Measurements from ENCODE around the gene BLTP3B.
A peak's percentile ranks its signal among the peaks of the same experiment; 100 is the strongest.
"Not testable (repeated sequence)": the region's sequence is repeated elsewhere in the genome, so short reads cannot be mapped to it uniquely, and the experiment has no call there.

Gene BLTP3B

GRCh38 chr12:100142851-100143559 lies at the start of gene BLTP3B:
BLTP3B (minus strand) TSS chr12:100142874; CDS start chr12:100142635, 239 bp downstream.
- DNase-seq: peak; percentile 94

- no peak for DNase-seq
Observed at GRCh38 chr12:100189636-100190394, 47.1 kb upstream of the BLTP3B start.

DNA sequence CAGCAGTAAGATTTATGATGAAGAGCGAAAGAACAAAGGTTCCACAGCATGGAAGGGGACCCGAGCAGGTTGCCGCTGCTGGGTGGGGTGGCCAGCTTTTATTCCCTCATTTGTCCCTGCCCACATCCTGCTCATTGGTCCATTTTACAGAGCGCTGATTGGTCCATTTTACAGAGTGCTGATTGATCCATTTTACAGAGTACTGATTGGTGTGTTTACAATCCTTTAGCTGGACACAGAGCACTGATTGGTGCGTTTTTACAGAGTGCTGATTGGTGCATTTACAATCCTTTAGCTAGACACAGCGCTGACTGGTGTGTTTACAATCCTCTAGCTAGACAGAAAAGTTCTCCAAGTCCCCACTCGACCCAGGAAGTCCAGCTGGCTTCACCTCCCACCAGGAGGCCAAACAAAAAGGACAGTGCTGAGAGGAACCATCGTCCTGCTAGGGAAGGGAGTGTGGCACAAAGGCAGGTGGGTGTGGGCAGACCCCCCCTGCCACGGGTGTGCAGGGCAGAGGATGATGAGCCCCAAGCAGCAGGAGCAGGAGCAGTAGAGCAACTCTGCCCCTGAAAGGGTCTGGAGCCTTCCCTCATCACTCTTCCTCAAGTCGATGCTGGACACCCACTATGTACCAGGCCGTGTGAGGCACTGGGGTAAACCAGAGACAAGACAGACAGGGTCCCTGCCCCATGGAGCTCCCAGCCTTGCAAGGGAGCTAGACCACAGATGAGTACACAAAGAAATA lies 46.4 kb upstream of the BLTP3B start:
- not testable (repeated sequence) for DNase-seq

GRCh38 chr12:100187857-100188519 lies 45.3 kb upstream of the BLTP3B start:
- no peak for DNase-seq

DNA sequence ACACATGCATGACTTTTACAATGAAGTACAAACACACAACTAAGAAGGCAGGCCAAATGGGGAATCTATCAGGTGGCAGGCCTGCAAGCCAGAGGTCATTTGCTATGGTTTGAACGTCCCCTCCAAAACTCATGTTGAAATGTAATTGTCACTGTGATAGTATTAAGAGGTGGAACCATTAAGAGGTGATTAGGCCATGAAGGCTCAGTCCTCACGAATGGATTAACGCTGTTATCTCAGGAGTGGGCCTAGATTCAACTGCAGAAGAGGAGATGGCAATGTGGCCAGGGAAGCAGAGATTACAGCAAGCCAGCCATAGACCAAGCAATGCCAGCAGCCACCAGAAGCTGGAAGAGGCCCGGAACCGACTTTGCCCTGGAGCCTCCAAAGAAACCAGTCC lies 44.4 kb upstream of the BLTP3B start:
- DNase-seq: no peak

DNA sequence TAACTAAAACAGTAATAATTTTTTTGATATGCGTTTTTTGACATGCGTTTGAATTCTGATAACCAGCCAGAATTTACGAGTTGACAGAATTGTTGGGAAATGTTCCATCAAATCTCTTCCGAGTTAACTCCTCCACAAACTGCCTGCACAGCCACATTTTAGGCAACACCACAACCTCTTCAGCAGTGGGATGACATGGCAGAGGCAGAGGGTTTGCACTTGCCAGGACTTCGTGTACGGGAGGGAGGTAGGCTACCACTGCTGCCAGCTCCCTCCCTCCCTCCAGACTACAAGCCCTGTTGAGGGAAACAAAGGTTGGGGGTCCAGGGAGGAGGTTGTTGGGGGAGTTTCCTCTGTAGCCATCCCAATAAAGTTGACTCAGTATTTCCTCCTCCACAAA lies 43.4 kb upstream of the BLTP3B start:
- DNase-seq: no peak

- no peak for DNase-seq
Observed at GRCh38 chr12:100185361-100185894, 42.8 kb upstream of the BLTP3B start.

DNA sequence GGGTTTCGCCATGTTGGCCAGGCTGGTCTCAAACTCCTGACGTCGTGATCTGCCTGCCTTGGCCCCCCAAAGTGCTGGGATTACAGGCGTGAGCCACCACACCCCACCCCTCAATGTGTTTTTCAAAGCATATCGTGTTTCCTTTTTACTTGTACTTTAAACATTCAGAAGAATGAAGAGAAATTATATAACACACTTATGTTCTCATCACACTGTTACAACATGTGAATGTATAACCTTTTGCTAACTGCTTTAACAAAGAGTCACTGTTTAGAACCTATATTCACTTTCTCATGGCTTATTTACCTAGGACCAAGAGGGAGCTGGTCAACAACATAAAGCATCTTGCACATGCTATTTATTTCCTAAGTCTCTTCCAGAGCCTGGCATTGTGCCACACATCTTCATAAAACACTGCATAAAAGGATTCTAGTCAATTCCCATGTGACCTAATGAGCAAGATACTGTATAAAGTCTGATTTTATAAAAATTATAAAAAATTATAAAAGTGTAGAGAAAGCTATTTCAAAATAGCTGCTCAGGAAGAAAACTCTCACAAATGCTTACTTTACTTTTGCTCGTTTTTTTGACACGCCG lies 42.0 kb upstream of the BLTP3B start:
- DNase-seq: no peak

DNA sequence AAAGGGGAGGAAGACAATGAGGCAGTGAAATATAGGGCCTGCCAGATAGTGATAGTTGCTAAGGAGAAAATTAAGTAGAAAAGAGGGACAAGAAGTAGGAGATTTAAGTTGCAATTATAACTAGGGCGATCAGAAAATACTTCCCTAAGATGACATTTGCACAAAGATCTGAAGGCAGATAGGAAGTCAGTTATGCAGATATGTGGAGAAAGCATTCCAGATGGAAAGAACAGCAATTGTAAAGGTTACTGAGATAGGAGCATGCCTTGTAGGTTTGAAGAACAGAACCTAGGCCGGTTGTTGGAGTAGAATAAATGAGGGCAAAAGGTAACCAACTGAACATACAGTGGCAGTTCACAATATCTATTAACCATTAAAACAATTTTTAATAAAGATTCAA lies 36.6 kb upstream of the BLTP3B start:
- no peak for DNase-seq

DNA sequence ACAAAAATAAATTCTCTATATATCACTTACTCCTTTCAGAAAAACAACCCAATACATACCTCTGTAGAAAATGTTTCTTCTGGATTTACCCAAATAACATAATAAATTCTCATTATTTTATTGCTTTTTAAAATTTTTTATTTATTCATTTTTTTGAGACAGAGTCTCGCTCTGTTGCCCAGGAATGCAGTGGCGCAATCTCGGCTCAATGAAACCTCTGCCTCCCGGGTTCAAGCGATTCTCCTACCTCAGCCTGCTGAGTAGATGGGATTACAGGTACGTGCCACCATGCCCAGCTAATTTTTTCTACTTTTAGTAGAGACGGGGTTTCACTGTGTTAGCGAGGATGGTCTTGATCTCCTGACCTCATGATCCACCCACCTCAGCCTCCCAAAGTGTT lies 33.8 kb upstream of the BLTP3B start:
- DNase-seq: not testable (repeated sequence)

DNA sequence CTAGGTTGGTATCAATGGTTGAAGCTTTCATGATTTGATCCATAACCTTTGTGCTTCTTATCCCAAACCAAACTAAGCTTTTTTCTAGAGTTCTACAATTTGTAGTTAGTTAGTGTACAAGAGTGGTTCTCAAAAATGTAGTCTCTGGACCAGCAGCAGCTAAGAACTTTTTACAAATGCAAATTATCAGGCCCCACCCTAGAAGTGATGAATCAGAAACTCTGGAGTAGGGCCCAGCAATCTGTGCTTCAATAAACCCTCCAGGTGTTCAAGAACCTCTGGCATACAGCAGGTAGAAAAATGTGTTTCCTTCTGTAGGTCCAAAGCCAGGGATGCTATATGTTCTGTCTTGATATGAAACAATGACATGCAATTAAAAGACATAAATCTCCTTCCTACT lies 31.8 kb upstream of the BLTP3B start:
- DNase-seq: no peak

DNA sequence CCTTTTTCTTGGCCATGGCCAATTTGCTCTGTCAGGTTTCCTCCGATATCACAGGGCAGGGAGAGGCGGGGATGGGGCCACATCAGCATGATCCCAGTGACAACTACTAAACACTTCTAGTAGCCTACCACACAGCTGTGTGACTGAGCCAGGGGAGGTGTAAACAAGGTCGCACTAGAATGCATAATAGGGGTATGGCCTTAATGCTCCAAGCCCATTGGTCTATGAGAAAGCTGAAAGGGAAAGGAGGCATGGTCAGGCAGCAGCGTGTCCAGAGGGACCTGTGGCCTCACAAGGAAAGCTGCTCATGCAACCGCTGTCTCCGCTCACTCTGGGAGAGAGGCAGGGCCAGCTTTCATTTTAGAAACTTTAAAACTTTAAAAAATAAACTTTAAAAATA lies 30.4 kb upstream of the BLTP3B start:
- no peak for DNase-seq

- DNase-seq: no peak
Observed at GRCh38 chr12:100171248-100171647, 28.6 kb upstream of the BLTP3B start.

- no peak for DNase-seq
Observed at GRCh38 chr12:100170313-100170858, 27.7 kb upstream of the BLTP3B start.

DNA sequence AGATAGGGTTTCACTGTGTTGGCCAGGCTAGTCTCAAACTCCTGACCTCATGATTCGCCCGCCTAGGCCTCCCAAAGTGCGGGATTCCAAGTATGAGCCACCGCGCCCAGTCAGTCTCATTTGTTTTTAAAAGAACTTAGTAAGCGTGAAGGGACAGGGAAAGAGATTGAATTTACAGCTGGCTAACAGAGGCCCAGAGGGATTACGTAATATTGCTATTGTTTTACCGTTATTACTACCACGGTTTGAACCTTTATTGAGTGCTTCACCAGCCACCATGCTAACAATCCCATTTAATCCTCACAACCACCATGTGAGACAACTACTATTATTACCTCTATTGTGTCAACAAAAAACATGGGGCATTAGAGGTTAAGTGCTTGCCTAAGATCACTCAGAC lies 26.7 kb upstream of the BLTP3B start:
- no peak for DNase-seq

DNA sequence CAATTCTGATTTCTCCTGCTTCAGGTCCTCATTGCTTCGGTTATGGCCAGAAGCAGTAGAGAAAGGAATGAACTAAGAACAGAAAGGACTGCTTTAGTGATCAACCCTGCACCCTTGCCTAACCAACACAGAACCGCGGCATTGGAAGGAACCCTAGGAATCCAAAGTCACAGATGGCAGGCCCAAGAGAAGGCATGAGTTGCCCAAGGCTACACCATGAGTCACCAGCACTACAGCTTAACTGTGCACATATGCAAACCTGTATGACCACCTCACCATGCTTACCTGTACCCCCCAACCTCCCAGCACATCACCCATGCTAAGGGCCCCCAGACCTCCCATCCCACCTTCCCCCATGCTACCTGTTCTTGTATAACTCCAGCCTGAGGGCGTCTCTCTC lies 25.9 kb upstream of the BLTP3B start:
- no peak for DNase-seq

- DNase-seq: no peak
Observed at GRCh38 chr12:100166232-100166631, 23.6 kb upstream of the BLTP3B start.

- DNase-seq: no peak
Observed at GRCh38 chr12:100165356-100165755, 22.7 kb upstream of the BLTP3B start.

GRCh38 chr12:100164153-100164704 lies 21.6 kb upstream of the BLTP3B start:
- no peak for DNase-seq

- DNase-seq: peak; percentile 89
Observed at GRCh38 chr12:100163416-100164152, 20.9 kb upstream of the BLTP3B start.
